ENCODE measurements around the gene SUGCT. TPM values are rescaled to one million over a fixed set of nuclear protein-coding genes. Genes with fewer than 3 reads are reported as not detected.

The SUGCT gene
- total RNA-seq, 1 experiment from 2014 or later: 5.4 TPM

- no CpG with 5 or more reads among the region's 6 CpGs for WGBS (ENCODE audit: extremely low coverage, insufficient read length, low lambda C conversion rate)
- no peak overlapping the region for H2BK5ac ChIP-seq (ENCODE audit: insufficient read length, low read length)
- no peaks in the 10 kb centered on the region for H3K27me3 ChIP-seq (ENCODE audit: insufficient read depth, low read length)
- no peak overlapping the region for H3K23ac ChIP-seq (ENCODE audit: insufficient read length, low read depth, low read length)
- Mint-ChIP-seq H3K27me3 (ENCODE audit: low read depth) (peaks cover 3% of the 10 kb centered on the region), H3K4me3 (no peak overlapping the region), H3K9me3 (peaks cover 0 to 6% of the 10 kb centered on the region in 2 experiments; a peak in 1 of 5 replicates), H3K27ac (no peak overlapping the region), H3K36me3 (ENCODE audit: insufficient read depth in 1 of 3, low read depth in 3 of 3) (peaks cover 3 to 15% (median 4%) of the 10 kb centered on the region in 3 experiments; a peak in 4 of 7 replicates), H3K4me1 (peaks cover 0 to 4% of the 10 kb centered on the region in 2 experiments; a peak in 2 of 4 replicates)
- H3K9me3 ChIP-seq (ENCODE audit: control insufficient read depth, low read depth, low read length): no peaks in the 10 kb centered on the region
- no peaks in the 10 kb centered on the region for H4K20me1 ChIP-seq (ENCODE audit: control insufficient read depth, insufficient read depth, insufficient read length)
- no peak overlapping the region for H2BK20ac ChIP-seq (ENCODE audit: low read depth, low read length, poor library complexity, severe bottlenecking)
- H3K27ac ChIP-seq (ENCODE audit: insufficient read length, low read depth, low read length): no peak overlapping the region
- no peak overlapping the region for H3K18ac ChIP-seq (ENCODE audit: insufficient read length, low read depth, low read length)
- no peaks in the 10 kb centered on the region for H3K23me2 ChIP-seq (ENCODE audit: insufficient read length, low read depth, low read length, poor library complexity, severe bottlenecking)
- no peak overlapping the region for H2AK5ac ChIP-seq (ENCODE audit: insufficient read length, low read length)
- H3K4me1 ChIP-seq (ENCODE audit: insufficient read depth, low read length): no peaks in the 10 kb centered on the region
- TF ChIP-seq CTCF (conservative IDR thresholded peaks at IDR 0.05): no peak
- no peak overlapping the region for H3K9ac ChIP-seq (ENCODE audit: extremely low read depth, insufficient read length, low read length)
- no peak overlapping the region for H3K4me2 ChIP-seq (ENCODE audit: insufficient read depth, insufficient read length, low read length)
- H4K91ac ChIP-seq (ENCODE audit: insufficient read length, low read depth, low read length): no peak overlapping the region
- no peaks in the 10 kb centered on the region for H3K79me2 ChIP-seq (ENCODE audit: insufficient read depth, low read length)
- no peaks in the 10 kb centered on the region for H3K79me1 ChIP-seq (ENCODE audit: insufficient read depth, low read depth, low read length, poor library complexity, severe bottlenecking)
- no peak overlapping the region for H4K8ac ChIP-seq (replicated peaks; ENCODE audit: insufficient read length, low read depth, low read length)
- no peak for DNase-seq
- H2BK12ac ChIP-seq (ENCODE audit: insufficient read length, low read depth, low read length): no peak overlapping the region
- no peak overlapping the region for H4K5ac ChIP-seq (ENCODE audit: insufficient read length, low read depth, low read length)
- no peak overlapping the region for H2BK15ac ChIP-seq (ENCODE audit: low read depth, low read length)
- no peak overlapping the region for H3T11ph ChIP-seq (ENCODE audit: low read length)
- H3K4ac ChIP-seq (ENCODE audit: low read depth, low read length): no peak overlapping the region
- H3K14ac ChIP-seq (ENCODE audit: insufficient read depth, low read length): no peak overlapping the region
- H3K56ac ChIP-seq (ENCODE audit: insufficient read length, low read depth, low read length): no peak overlapping the region
- H2BK120ac ChIP-seq (ENCODE audit: low read depth, low read length, poor library complexity, severe bottlenecking): no peak overlapping the region
- no peak overlapping the region for H2AFZ ChIP-seq (ENCODE audit: low read length)
These were observed 711.1 kb downstream of the SUGCT start for GRCh38 chr7:40845943-40846342.
